Measurements from ENCODE around the gene IL6ST. TPM values are rescaled to one million over a fixed set of nuclear protein-coding genes. Genes with fewer than 3 reads are reported as not detected.

The IL6ST gene
- total and polyA plus RNA-seq, 4 donors = 51.3 to 438 (median 109) TPM

- no peaks in the 10 kb centered on the region for H3K36me3 ChIP-seq (ENCODE audit: control insufficient read depth in 4 of 4, insufficient read depth in 3 of 4, low read depth in 1 of 4, low read length in 3 of 4)
Measured at GRCh38 chr5:55926476-55926875, 68.3 kb downstream of the IL6ST start.

GRCh38 chr5:55925712-55926111 lies 69.1 kb downstream of the IL6ST start:
- DNase-seq (ENCODE audit: low spot score) = no peak
- Histone ChIP-seq H3K27me3 (ENCODE audit: control insufficient read depth in 4 of 4, insufficient read depth in 4 of 4, low read length in 3 of 4) (no peaks in the 10 kb centered on the region), H3K4me1 (ENCODE audit: control insufficient read depth in 4 of 4, insufficient read depth in 4 of 4, low read length in 3 of 4) (peaks cover 0 to 3% (median 0%) of the 10 kb centered on the region in 4 donors), H3K36me3 (ENCODE audit: control insufficient read depth in 4 of 4, insufficient read depth in 3 of 4, low read depth in 1 of 4, low read length in 3 of 4) (no peaks in the 10 kb centered on the region), H3K9ac (ENCODE audit: low read depth in 1 of 2, low read length in 2 of 2) (no peak overlapping the region), H3K9me3 (ENCODE audit: control insufficient read depth in 4 of 4, low read length in 3 of 4) (no peaks in the 10 kb centered on the region), H3K27ac (ENCODE audit: low read depth in 1 of 2, low read length in 2 of 2) (no peak overlapping the region), H3K4me3 (ENCODE audit: low read depth in 1 of 3, low read length in 3 of 3) (no peak overlapping the region)
- WGBS = 79% methylated on average over 5 of the region's 5 CpGs
- TF ChIP-seq RAD21 (IDR thresholded peaks at IDR 0.05) (no peak), YY1 (IDR thresholded peaks at IDR 0.05) (no peak), HNF4A (conservative IDR thresholded peaks at IDR 0.05) (no peak), FOXA2 (IDR thresholded peaks at IDR 0.05) (no peak), MAX (IDR thresholded peaks at IDR 0.05) (no peak), CTCF (IDR thresholded peaks at IDR 0.05; ENCODE audit: low read depth, low read length, missing input control) (no peak), JUND (IDR thresholded peaks at IDR 0.05) (no peak), ZBTB33 (IDR thresholded peaks at IDR 0.05) (no peak), FOXA1 (IDR thresholded peaks at IDR 0.05) (no peak), NR2F2 (IDR thresholded peaks at IDR 0.05) (no peak), SP1 (IDR thresholded peaks at IDR 0.05) (no peak), RXRA (IDR thresholded peaks at IDR 0.05) (no peak), HNF4G (IDR thresholded peaks at IDR 0.05) (no peak), REST (IDR thresholded peaks at IDR 0.05) (no peak), EGR1 (IDR thresholded peaks at IDR 0.05; ENCODE audit: low read depth in 2 of 2) (no peak)

More at GRCh38 chr5:55926476-55926875, 68.3 kb downstream of the IL6ST start:
- DNase-seq (ENCODE audit: low spot score) = no peak
- Histone ChIP-seq H3K9me3 (ENCODE audit: control insufficient read depth in 4 of 4, low read length in 3 of 4) (no peaks in the 10 kb centered on the region), H3K4me3 (ENCODE audit: low read depth in 1 of 3, low read length in 3 of 3) (no peak overlapping the region), H3K27me3 (ENCODE audit: control insufficient read depth in 4 of 4, insufficient read depth in 4 of 4, low read length in 3 of 4) (no peaks in the 10 kb centered on the region), H3K4me1 (ENCODE audit: control insufficient read depth in 4 of 4, insufficient read depth in 4 of 4, low read length in 3 of 4) (peaks cover 0 to 3% (median 0%) of the 10 kb centered on the region in 4 donors), H3K9ac (ENCODE audit: low read depth in 1 of 2, low read length in 2 of 2) (no peak overlapping the region), H3K27ac (ENCODE audit: low read depth in 1 of 2, low read length in 2 of 2) (no peak overlapping the region)
- no peak for TF ChIP-seq RXRA (IDR thresholded peaks at IDR 0.05)
- no peak for TF ChIP-seq FOXA2 (IDR thresholded peaks at IDR 0.05)
- TF ChIP-seq JUND (IDR thresholded peaks at IDR 0.05) = no peak
- TF ChIP-seq GABPA (IDR thresholded peaks at IDR 0.05 in 1 of 2, conservative IDR thresholded peaks at IDR 0.05 in 1 of 2) = no peak
- no peak for TF ChIP-seq REST (IDR thresholded peaks at IDR 0.05)
- no peak for TF ChIP-seq SP1 (IDR thresholded peaks at IDR 0.05)
- TF ChIP-seq EGR1 (IDR thresholded peaks at IDR 0.05; ENCODE audit: low read depth in 2 of 2) = no peak
- no peak for TF ChIP-seq MAX (IDR thresholded peaks at IDR 0.05)
- 96% methylated on average over 5 of the region's 5 CpGs for WGBS

Data from liver (tissue), 9 donors.